ENCODE measurements around the gene GNG12.
"Not testable (repeated sequence)": the region's sequence is repeated elsewhere in the genome, so short reads cannot be mapped to it uniquely, and the experiment has no call there.

GNG12 gene

DNA sequence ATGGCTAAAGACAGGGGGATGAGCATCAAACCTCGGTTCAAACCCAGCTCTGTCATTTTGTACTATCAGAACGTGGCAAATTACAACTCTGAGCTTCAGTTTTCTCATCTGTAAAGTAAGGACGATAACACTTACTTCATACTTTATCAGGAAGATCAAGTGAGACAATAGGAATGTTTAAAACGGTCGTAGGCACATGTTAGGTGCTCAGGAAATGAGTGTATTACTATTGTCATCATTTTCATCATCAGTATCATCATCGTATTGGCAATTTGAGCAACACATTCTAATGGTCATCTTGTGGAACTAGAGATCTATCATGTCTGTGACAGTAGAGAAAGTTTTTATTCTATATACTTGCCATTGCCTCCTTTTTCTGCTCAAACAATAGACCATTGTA lies 170.4 kb downstream of the GNG12 start:
- no peak for TF ChIP-seq ZFX (IDR thresholded peaks at IDR 0.05)
- TF ChIP-seq, protein P1, sequence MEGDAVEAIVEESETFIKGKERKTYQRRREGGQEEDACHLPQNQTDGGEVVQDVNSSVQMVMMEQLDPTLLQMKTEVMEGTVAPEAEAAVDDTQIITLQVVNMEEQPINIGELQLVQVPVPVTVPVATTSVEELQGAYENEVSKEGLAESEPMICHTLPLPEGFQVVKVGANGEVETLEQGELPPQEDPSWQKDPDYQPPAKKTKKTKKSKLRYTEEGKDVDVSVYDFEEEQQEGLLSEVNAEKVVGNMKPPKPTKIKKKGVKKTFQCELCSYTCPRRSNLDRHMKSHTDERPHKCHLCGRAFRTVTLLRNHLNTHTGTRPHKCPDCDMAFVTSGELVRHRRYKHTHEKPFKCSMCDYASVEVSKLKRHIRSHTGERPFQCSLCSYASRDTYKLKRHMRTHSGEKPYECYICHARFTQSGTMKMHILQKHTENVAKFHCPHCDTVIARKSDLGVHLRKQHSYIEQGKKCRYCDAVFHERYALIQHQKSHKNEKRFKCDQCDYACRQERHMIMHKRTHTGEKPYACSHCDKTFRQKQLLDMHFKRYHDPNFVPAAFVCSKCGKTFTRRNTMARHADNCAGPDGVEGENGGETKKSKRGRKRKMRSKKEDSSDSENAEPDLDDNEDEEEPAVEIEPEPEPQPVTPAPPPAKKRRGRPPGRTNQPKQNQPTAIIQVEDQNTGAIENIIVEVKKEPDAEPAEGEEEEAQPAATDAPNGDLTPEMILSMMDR (conservative IDR thresholded peaks at IDR 0.05), result no peak
- H3K27ac ChIP-seq, result no peak overlapping the region

DNA sequence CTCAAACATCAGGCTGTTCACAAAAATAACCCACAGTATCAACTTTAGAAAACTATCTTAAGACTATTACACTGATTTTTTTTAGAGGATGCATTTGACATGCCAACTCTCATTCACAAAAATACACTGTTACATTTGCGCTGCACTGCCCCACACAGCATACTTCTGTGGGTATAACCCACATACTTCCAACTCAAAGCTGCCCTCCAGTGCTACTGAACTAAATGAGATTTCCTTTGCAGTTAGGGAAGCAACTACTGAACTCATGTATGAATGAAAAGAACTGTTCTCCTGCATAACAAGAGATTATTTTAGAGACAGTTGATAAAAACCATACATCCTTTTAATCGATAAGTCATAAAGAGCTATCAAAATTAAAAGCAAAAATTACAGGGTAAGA lies 174.0 kb downstream of the GNG12 start:
- TF ChIP-seq ZFX (IDR thresholded peaks at IDR 0.05), result no peak
- TF ChIP-seq, protein P1 (conservative IDR thresholded peaks at IDR 0.05), result no peak
- no peak overlapping the region for H3K27ac ChIP-seq

DNA sequence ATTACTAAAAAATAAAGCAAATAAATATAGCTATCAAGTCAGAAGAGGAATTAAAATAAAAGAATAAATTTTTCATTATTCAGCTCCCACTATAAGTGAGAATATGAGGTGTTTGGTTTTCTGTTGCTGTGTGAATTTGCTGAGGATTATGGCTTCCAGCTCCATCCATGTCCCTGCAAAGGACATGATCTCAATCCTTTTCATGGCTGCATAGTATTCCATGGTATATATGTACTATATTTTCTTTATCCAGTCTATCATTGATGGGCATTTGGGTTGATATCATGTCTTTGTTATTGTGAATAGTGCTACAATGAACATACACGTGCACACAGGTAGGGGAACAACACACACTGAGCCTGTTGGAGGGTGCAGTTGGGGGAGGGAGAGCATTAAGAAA lies 176.1 kb downstream of the GNG12 start:
- H3K27ac ChIP-seq, result not testable (repeated sequence)

DNA sequence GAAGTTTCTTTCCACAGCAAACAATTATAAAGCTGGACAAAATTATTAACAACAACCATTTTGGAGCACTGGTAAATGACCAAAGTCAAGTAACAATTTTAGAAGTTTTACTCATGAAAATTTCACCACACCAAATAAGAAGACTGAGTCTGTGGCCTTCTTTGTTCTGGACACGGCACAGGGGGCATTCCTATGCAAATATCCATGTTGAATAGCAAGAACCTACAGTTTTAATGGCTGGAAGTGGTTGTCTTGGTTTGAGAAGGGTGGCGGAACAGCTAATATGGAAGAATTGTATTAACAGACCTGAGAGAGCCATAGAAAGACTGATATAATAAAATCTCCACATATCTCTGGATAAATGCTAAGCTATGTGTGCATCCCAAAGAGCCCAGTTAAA lies 177.7 kb downstream of the GNG12 start:
- H3K27ac ChIP-seq, result no peak overlapping the region
- TF ChIP-seq, protein P1 (conservative IDR thresholded peaks at IDR 0.05), result no peak
- no peak for TF ChIP-seq ZFX (IDR thresholded peaks at IDR 0.05)

DNA sequence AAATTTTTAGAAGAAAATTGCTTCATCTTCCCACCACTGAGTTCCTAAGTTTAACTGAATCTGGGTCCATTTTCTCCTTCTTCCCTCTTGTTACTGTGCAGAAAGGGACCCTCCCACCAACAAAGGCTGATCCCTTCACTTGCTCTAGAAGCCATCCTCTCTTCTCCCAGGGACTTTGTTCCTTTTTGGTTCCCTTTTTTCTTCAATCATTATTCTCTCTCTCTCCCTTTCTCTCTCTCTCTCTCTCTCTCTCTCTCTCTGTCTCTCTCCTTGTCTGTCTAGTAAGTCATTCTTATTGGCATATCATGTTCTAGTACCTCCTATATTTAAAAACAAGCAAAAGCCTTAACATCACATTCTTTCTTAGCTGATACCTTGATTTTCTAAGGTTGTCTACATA lies 180.0 kb downstream of the GNG12 start:
- H3K27ac ChIP-seq, result no peak overlapping the region
- TF ChIP-seq, protein P1 (conservative IDR thresholded peaks at IDR 0.05), result no peak

DNA sequence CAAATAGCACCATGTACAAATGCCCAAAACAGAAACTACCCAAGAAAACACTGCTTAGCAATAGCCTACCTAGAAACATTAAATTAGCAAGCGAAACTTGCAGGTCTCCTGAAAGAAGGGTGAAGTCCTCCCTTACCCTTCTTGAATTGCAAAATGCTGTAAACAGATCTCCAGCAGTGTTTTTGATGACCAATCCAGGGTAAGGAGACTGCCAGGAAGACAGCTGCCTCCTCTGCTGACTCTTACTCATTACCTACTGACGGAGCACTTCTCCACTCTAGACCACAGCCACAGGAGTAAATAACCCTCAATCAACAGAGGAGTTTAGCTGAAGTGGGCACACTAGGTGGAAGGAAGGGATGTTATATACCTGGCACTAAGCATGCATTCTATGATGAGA lies 180.5 kb downstream of the GNG12 start:
- H3K27ac ChIP-seq, result no peak overlapping the region
- TF ChIP-seq, protein P1 (conservative IDR thresholded peaks at IDR 0.05), result no peak
- no peak for TF ChIP-seq ZFX (IDR thresholded peaks at IDR 0.05)

Measured in C4-2B (cell line).